Left renal cortex interstitium (tissue), 4 donors: Measurements from ENCODE around the gene NR2F6. TPM values are rescaled to one million over a fixed set of nuclear protein-coding genes. Genes with fewer than 3 reads are reported as not detected.

ENCODE experiments used
- DNase-seq, 4 donors: peaks; one replicate each; pipeline ENCODE4 v3.0.0-alpha.2; 2013; ENCODE audit warnings: low read depth in 4 of 4, low spot score in 2 of 4, missing footprints in 1 of 4
- polyA plus RNA-seq, 4 donors: library from polyadenylated mRNA; unstranded; fragments of 120-200 nt; gene quantifications; one replicate each; pipeline ENCODE4 v1.2.1, GENCODE V29; 2013; ENCODE audit not compliant: insufficient read length in 4 of 4

NR2F6 gene
- polyA plus RNA-seq, 4 donors: 35.1 to 64.1 (median 48.9) TPM

- no peak for DNase-seq
Measured at GRCh38 chr19:17266026-17266425, 20.3 kb upstream of the NR2F6 start.

DNA sequence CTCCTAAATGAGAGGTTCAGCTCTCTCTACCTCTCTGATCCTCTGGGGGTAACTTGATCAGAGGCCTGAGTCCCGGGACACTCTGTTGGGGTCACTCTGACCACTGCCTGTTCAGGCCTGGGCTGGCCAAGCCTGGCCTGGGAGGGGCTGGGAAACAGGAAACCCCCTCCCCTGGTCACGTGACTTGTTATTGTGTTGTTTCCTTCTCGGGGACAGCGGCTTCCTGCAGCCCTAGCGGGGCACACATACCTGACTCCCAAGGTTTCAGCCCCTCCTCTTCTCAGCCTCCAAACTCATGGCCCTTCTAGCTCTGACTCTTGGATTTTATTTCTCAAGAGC, 18.9 kb upstream of the NR2F6 start, which contains the start of gene USHBP1:
Gene USHBP1 (minus strand): TSS at position 105 of the 339 bp plus-strand sequence. CDS start 446 bp downstream, outside the sequence.
- no peak for DNase-seq

DNA sequence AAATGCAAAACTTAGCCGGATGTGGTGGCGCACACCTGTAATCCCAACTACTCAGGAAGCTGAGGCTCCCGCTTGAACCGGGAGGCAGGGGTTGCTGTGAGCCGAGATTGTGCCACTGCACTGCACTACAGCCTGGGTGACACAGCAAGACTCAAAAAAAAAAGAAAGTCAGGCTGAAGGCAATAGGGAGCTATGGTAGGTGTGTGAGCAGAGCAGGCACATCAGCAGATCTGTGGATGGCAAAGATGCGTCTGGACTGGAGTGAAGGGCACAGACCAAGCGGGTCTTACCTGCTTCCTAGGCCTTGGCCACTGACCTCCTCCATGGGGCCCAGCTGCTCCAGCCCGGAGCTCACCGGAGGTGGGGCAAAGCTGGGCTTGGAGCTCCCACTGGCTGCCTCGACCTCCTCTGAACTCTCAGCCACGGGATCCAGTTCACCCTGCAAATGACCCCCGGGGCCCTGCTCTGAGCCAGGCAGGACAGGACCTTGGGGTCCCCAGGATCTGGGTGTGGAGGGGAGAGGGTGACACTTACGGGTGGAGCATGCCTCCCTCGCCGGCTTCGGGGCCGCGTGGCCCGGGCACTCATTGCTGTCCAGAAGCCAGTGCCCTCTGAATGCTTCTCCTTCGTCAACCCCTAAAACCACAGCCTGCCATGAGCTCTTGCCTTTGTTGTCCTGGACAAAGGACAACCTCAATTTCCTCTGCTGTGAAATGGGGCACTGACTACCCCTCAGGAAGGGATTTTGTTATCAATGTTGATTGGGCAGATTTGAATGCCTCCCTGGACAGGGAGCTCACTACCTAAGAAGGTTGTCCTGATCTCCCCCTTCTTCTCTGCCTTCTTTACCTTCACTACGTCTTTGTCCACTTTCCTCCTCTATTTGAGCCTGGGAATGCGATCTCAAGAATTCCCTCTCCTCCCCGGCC, 18.3 kb upstream of the NR2F6 start:
- DNase-seq: no peak

DNA sequence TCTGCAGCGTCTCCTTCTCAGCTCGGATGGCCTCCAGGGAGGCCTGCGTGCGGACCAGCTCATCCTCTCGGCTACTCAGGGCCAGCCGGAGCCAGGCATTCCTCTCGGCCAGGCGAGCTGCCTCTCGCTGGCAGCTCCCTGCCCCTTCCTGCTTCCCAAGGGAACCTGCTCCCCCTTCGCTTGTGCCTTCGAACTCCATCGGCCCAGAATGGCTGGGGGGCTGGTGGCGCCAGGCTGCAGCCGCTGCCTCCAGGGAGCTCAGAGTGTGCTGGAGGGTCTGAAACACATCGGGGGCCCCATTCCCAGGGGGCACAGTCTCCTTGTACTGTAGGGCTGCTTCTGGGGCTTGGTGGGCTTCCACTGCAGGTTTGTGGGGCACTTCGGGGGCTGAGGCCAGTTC, 16.8 kb upstream of the NR2F6 start:
- no peak for DNase-seq

DNA sequence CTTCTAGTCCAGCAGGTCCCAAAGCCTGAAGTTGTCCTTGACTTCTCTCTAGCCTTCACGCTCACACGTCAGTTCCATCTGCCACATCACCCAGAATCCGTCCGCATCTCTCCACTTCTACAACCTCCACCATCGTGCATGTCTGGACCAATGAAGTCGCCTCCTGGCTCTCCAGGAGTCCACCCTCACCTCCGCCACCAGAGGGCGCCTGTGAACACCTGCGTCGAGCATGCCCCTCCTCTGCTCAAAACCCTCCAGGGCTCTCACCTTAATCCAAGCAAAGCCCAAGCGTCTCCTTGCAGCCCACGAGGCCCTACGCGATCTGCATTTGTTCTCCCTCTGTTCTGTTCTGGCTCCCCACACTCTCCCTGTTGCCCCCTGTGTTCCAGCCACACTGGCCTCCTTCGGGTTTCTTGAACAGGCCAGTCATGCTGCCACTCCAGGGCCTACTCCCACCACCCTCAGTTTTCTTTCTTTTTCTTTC, 15.2 kb upstream of the NR2F6 start:
- DNase-seq: no peak

DNA sequence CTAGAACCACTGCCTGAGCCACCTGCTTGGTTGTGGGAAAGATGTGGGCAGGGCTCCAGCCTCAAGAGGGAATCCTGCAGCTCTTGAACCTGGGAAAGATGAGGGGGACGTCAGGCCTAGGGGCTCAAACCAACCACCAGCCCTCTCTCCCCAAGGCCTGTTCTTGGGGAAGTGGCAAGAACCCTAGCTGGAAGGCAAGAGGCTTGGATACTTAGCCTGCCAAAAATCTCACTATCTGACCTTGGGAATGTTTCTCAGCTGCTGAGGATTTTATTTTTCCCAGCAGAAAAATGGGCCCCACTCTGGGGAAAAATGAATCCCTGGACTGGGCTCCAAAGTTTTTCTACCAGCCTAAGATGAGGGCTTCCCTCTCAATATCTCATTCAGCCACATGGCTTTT, 14.2 kb upstream of the NR2F6 start:
- no peak for DNase-seq

DNA sequence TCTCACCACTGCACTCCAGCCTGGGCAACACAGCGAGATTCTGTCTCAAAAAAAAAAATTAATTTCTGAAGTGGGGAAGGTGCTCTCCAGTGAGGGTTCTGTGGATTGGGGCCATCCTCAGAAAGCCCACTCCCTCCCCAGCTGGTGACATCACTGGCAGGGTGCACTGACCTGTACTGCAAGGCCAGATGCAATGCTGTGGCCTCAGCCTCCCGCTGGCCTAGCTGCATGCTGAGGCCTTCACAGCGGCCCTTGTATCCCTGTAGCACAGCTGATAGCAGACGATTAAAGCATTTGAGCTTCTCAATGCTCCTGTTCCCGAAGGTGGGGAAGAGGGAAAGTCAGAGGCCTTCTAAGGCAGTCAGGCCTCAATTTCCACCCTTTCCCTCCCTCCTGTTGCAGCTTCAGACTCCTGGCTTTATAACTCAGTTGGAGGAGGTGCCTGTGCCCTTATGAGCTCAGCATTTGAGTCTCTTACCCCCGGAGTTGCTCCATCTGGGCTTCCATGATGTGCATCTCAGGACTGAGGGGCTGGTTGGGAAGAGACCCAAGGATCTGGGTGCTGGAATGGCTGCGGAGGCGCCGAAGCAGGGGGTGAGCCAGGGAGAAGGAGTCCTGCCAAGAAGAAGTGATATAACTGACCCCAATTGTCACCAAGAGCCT, 13.5 kb upstream of the NR2F6 start:
- DNase-seq: no peak

GRCh38 chr19:17256130-17256529, 10.4 kb upstream of the NR2F6 start:
- no peak for DNase-seq

DNA sequence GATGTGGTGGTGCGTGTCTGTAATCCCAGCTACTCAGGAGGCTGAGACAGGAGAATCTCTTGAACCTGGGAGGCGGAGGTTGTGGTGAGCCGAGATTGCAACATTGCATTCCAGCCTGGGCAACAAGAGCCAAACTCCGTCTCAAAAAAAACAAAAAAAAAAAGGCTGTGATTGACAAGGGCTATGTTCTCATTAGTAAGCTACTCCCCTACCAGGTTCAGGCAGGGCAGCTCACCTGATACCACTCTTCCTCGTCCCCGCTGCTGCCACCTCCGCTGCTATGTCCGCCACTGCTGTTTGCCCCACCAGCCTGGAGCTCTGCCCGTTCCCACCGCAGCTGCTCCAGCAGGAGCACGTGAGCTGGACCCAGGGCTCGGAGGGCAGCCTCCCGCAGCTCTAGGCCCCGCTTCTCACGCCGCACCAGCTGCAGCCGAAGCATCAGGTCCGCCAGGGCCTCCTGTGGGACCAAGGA, 9.5 kb upstream of the NR2F6 start:
- no peak for DNase-seq

GRCh38 chr19:17254636-17255035, 8.9 kb upstream of the NR2F6 start:
- DNase-seq: no peak

GRCh38 chr19:17249887-17250548, 4.3 kb upstream of the NR2F6 start:
- DNase-seq: no peak

GRCh38 chr19:17248011-17248776, 2.5 kb upstream of the NR2F6 start:
- DNase-seq: no peak

DNA sequence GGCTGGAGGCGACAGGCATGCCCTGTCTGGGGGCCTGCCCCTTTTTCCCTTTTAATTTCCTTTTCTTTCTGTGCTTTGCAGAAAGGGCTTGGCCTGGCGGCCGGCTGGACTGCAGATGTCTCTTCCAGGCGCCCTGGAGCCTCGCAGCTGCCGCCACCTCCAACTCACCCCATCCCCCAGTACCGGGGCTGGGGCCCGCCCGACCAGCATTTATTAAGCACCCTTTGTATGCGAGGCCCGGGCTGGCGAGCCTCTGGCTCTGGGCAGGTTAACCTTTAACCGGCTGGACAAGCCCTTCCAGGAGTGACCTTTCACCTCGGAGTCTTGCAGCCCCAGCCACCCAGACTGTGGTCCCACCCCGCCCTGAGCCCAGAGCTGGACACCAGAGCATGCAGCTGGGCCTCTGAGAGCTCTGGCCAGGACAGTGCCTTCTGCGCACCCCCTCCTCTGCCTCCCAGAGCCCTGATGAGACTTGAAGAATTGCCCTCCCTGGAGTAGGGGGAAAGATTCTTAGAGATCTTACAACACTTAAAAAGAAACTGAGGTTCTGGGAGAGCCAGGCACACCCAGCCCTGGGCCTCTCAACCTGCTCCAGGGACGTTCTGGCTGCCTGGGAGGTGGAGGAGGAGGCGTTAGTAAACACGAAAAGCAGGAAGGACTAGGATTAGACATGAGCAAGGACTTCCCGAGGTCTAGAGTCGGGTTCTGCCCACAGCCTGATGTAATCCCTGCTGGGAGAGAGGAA, 1.1 kb upstream of the NR2F6 start:
- no peak for DNase-seq

DNA sequence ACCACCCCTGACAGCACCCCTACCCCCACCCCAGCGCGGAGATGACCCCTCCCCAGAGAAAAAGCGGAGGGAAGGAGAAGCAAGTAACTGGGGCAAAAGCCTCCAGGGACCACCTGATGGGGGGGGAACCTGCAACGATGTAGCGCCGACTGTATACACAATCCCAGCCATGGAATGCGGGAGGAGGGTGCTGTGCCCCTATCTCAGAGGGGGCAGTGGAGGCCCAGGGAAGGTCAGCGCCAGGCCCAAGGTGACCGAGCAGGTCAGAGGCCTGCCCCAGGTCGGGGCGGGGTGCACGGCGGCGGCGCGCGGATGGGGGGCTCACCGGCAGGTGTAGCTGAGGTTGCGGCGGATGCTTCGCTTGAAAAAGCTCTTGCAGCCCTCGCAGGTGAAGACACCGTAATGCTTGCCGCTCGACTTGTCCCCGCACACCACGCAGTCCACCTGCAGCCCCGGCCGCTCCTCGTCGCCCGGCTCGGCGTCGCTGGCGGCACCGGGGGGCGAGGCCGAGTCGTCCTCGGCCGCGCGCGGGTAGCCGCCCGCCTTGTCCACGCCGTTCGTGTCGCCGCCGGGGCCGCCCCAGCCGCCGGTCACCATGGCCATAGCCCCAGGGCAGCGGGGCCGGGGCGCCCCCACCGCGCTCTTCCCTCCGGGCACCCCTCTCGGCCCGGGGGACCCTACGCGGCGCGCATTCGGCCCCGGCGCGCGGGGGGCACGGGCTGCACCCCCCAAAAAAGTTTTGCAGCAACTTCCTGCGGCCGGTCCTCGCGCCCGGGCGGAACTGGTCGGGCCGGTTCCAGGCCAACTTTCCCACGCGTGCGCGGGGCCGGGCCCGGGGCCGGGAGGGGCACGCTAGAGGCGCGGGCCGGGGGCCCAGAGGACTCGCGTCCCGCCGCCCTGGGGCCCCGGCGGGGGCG, 843 bp downstream of the NR2F6 start:
- DNase-seq: no peak

- DNase-seq: no peak
Measured at GRCh38 chr19:17243830-17244617, 1.7 kb downstream of the NR2F6 start.

DNA sequence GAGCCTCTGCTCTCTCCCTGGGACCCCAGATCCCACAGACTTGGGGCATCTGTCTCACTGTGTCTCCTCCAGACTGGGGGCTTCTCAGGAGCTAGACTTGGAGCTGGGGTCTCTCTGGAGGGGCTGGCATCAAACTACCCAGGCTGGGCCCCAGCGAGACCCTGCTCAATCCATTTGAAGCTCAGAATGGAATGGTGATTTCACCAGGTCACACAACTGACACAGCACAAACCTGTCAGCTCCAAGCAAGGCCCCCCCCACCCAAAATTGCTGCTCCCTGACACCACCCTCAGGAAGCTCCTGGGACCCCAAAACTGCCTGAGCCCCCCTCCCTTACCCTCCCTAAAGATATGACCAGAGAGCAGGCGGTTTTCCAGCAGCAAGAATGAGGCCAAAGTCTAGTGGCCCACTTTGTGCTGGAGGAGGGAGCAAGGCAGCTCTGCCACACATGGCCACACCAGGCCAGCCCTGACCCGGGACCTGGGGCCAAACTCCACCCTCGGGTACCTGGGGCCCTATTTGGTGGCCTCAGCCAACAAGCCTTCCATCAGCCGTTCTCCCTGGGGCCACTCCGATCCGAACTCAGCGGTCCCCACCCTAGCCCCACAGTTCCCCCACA, 2.4 kb downstream of the NR2F6 start:
- DNase-seq: no peak

- no peak for DNase-seq
Measured at GRCh38 chr19:17242431-17243208, 3.1 kb downstream of the NR2F6 start.
